HS-5 (cell line): ENCODE data around the gene CLHC1.
A peak's percentile ranks its signal among the peaks of the same experiment; 100 is the strongest.

Source experiments
- DNase-seq: peaks from one replicate; pipeline ENCODE4 v3.0.0-alpha.2; 2012; ENCODE audit warnings: low read depth

The CLHC1 gene

DNA sequence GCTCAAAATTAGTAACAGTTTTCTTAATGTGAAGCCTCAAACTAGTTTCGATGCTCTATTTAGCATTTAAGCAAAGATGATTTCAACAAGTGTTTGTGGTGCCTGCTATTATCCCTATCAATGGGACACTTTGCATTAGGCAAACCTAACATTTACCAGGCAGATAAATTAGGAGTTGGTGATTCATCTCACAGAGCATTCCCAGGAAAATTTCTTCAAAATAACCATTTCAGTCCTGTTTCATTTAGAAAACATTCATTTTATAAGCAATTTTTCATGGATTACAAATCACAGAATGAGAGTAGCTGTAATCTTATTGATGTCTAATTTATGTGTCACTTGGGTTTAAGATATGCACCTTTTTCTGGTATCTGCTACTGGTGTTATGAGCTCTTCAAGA, 62.7 kb downstream of the CLHC1 start:
- no peak for DNase-seq

DNA sequence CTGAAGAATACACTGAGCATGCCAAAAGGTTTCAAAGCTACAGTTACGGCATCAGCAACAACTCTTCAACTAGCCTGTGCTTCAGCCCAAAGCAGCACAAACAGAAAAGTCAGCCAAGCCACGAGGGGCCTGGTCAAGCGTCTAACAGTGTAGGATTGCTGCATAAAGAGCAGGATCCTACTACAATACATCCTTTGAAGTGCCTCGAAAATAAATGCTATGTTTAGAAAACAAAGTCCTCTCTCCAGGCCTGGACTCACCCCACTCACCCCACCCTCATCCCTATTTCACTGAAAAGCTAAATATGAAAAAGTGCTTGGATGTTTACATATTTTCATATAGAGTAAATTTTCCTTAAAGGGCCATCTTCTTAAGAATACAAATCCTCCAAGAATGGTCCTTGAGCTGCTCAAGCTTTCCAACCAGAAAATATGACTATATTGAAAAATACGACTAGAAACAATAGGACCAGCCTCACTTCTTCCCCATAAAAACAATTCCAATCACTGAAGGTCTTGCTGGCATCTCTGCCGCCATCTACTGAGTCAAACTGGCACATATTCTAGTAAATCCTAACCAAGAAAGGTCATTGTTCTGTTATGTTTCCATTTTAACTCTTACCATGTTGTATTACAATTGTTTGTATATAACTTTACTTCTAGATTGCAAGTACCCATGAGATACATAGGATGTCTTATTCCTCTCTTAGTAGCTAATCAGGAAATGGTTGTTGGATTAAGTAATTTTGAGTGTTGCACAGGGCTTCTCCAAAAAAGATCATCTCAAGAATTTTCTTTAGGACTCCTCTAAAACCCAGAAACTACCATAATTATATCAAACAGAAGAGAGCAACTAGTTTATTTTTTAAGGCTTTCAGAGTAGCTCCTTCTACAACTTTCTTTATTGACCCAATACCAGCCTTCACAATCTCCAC, 63.6 kb downstream of the CLHC1 start:
- peak; percentile 54 for DNase-seq

DNA sequence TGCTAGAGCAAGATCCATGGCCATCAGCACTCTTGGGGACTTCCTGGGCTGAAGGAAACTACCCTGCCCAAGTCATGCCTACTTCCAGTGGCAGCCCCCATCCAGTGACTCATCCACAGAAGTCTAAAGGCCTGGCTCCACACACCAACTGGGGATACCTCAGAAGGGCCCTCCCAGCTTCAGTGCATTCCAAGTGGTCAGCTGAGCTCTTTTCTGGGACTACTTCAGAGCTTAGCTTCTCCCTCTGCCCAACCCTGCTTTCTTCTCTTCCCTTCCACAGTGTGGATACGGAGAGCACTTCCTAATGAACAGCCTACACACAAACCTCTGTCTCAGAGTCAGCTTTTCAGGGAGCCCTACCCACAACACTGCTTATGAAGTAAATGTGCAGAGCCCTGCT, 66.5 kb downstream of the CLHC1 start:
- no peak for DNase-seq

DNA sequence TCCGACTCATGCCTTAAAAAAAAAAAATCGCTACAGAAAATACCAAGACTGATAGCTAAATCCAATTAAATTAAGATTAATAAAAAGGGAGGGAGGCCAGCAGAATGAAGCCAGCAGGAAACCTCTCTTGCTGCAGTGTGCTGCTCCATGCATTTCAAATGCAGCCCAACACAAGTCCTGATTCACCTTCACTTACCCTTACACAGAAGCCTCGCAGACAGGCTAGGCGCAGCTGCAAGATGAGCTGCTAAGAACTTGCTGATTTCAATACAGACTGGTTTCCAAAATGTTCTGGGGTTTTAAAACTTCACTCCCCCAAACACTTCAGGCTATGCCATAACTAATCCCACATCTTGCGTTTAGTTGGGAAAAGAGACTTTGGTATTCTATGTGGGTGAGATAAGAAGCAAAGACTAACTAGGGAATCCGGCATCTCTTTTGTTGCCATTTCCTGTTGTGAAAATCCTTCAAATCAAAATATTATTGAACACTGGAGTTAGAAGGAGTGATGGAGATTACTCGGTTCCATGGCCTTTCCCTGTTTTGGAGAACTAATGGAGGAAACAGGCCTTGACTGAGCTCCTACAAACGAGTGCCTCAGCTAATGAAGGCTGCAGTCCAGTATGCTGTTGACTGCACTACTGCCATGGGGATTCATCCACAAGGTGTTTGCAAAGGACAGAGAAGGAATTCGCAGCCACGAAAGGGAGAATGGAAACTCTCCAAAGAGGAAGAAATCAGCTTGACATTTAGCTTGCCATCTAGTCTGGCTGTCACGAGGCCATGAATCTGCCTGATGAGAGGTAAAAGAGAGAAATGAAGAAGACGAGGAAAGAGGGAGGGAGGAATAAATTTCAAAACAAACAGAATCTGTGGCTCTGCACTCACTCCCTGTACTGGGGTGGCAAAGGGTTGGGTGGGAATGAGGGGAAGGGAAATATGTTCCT, 67.3 kb downstream of the CLHC1 start:
- no peak for DNase-seq

DNA sequence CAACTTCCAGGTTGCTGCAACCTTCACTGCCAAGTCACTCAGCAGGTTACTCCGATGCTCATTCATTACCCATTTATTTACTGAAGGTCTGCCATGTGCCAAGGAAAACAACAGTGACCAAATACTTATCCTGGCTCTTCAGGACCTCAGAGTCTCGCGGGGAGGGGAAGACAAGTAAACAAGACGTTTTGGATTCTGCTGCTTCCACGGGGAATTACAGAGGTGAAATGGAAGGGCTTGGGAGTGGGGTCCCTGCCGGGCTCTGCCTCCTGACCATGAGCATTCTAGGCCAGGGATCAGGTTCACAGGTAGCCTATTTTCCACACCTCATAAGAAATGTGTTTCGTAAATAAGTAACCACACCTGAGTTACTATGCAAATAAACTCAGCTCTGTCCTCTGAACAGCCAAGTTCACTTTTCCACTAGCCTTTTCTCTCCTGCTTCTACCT, 68.1 kb downstream of the CLHC1 start:
- no peak for DNase-seq

DNA sequence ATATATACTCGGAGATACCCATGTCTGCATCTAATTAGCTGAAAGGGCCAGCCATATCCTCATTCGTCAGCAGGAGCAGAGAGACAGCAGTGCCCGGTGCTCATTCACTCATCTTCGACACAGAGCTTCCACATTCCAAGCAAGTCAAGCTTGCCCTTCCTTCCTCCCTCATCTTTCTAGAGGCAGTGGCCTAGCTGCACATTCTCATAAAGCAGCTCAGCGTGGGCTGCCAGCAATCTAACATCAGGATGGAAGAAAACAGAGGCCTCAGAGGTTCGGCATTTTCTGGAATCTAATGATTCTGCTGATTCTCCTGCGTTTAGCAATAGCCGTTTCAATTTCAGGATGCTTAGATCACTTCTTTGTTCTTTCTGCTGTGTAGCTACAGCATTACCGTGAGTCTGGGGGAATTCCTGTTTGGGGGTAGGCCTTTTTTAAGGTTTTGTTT, 68.8 kb downstream of the CLHC1 start:
- no peak for DNase-seq

DNA sequence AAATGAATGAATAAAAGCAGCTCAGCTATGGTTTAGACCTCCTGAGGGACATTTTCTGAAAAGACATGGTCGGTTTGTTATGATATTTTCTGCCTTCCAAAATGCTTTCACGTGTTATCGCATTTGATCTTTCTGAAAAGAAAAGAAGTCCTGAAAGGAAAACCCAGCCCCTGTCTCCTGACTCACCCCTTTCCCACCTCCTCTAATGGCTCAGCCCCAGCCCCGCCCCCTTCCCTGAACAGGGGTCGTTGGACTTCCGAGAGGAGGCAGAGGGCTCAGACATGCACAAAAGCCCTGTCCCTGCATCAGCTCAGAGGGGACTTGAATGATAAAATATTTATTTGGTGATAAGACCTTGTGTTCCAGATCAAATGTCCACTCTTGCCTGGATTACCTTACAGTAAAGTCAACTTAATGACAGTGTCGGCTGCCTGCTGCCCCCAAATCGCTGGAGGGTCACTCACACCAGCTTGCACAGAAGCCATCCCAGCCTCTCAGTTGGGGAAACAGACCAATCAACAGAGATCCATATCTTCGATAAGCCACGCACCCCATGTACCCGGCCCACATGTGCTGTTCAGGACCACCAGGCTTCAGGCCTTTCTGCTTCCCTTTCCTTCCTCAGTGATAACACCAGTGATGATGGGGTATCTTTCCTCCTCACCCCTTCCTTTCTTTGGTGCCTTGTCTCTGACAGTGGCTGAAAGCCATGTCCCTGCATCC, 69.6 kb downstream of the CLHC1 start:
- no peak for DNase-seq

DNA sequence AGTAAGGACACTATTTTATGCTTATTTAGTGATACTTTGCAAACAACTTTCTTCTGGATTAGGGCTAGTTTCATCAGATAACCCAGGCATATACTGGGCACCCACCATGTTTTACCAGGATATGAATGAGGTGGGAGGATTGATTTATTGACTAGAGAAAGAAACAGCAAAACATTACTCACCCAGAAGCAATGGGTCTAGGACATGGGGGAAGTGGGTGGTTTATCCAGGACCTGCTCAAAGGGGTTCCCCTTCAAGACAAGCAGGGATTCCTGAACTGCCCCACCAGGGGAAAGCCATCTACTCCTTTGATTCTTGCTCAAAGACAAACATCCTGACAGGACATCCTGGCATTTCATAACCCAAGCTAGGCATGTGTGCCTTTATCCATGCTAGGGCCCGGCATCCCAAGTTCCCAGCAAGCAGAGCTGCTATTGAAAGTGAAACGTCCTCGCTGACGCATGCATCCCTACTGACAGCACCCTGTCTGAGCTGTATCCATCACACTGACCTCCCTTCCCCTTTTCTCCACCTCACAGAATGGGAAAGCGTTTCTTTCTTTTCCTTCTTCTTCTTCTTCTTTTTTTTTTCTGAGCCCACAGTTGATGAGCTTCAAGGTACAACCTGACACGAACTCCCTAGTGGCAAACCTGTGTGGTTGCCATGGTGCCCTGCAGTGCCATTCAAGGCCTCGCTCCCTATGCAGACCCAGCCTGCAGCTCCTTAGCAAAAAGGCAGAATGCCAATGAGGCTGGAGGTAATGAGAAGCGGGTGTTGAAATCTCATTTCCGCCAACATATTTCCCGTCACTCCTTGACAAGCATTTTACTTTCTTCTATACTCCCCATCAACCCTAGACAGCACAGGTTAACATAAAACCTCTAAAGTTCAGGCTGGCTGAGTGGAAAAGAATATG, 70.5 kb downstream of the CLHC1 start:
- no peak for DNase-seq

DNA sequence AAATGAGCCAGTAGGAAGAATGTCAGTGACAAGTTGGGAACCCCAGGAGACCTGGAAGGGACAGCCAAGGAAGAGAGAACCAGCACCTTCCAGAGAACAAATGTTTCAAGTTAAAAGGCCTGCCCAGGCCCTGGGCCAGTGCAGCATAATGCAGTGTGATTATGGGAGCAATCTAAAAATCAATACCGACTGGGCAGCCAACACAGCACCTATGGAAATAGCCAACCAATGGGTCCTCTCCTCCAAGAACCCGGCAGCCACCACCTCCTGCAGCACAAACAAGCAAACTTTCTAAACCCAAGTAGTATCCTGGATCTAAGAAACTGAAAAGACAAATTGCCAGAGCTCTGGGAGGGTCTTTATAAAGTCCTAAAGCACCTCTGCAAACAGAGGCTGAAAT, 71.7 kb downstream of the CLHC1 start:
- DNase-seq: no peak

DNA sequence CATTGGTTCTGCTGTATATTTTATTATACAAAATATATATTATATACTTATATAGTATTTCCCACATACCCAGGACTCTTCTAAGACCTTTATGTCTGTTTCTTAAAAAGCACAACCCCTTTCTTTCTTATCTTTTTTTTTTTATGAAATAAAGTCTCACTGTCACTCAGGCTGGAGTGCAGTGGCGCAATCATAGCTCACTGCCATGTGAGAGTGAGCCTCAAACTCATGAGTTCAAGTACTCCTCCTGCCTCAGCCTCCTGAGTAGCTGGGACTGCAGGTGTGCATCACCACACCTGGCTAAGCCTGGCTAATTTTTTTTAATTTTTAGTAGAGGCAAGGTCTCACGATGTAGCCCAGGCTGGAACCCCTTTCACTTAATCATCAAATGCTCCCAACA, 72.3 kb downstream of the CLHC1 start:
- no peak for DNase-seq

DNA sequence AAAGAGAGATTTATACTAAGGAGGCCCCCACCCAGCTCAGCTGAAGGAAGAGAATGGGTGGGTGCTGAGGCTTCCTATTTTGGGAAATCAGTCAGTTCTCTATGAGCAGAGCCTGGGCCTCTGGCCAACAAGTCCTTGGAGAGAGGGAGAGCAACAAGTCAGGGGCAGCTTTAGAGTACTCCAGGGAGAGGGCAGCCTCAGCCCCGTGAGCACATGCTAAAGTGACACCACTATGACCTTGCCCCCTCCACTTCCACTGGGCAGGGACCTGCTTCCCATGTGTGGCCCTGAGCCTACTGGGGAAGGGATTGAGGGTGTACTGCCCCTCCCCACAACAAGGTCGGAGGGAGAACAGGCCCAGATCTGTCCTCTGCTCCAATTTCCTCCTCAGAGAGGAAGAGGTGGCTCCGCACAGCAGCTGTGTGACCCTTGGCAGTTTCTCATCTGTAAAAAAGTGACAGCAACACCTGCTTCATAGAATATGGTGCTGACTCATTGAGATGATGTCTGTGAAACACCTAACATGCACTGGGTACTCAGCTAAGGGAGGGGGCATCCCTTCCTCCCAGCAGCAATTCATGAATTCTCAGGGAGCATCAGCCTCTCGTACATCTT, 72.9 kb downstream of the CLHC1 start:
- DNase-seq: no peak

DNA sequence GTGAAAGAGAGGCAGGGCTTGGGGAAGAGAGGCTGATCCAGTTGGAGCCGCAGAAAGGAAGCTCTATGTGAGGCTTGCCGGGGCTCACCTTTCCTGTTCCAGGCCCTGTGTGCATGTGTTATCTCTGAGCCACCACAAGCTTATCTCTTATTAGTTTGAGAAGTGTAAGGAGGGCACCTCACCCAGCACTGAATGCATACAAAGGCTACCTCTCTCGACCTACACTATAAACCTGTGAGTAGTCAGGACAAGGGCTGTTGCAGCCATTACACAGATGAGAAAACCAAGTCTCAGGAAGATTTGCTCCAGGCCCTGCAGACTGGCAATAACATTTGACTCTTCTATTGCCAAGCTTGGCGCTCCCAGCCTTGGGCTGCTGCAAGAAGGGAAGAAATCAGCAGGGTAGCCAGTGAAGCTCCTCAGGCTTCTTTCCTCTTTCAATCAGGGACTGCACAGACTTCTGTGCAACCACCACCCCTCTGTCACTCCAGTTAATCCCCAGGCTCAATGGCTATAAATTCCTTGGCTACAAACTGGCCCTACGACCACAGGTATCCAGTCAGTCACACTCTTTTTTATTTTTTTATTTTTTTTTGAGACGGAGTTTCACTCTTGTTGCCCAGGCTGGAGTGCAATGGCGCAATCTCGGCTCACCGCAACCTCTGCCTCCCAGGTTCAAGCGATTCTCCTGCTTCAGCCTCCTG, 73.8 kb downstream of the CLHC1 start:
- DNase-seq: no peak

DNA sequence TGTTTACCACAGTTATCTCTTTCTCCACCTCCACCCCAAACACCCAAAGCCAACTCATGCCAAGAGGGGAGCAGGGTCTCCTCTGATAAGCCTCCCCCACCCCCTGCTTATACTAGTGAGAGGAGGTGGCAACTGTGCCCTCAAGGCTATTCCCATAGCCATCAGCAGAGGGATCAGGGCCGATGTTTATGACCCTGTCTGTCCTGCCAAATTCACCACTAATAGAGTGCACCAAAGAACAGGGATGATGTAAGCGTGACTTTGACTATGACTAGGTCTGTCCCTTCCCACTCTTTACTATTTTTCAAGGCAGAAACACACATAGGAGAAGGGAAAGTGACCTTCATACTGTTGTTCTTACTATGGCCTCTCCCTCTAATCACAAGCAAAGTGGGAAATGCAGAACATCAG, 74.6 kb downstream of the CLHC1 start:
- no peak for DNase-seq

DNA sequence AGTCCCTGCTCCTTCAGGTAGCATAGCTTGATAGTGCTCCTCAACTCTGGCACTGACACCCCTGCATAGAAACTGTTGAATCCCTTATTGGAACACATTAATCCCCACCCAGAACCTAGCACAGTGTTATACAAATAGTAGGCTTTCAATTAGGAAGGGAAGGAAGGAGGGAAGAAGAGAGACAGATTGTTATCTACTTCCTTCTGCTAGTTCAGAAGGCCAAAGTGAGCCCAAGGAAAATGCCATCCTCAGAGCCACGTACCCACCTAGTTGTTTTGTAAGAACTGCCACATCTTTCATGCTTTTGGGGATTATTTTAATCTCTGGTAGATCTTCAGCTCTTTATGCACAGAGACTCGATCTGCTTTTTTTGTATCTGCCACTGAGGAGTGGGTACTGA, 75.1 kb downstream of the CLHC1 start:
- no peak for DNase-seq

DNA sequence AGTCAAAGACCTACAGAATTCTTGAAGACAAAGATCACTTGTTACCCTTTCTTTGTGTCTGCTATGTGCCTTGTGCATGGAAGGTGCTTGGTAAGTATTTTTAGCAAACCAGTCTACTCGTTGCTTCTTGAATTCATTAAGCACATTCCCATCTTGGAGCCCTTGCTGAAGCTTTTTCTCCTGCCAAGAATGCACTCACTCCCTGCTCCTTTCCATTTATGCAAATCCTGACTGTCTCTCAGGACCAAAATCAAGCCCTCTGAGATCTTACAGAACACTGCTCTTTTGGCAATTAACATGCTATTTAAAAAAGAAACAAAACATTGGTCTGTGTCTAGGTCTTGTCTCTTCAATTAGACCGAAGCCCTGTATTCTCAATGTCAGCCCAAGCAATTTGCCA, 75.8 kb downstream of the CLHC1 start:
- no peak for DNase-seq

DNA sequence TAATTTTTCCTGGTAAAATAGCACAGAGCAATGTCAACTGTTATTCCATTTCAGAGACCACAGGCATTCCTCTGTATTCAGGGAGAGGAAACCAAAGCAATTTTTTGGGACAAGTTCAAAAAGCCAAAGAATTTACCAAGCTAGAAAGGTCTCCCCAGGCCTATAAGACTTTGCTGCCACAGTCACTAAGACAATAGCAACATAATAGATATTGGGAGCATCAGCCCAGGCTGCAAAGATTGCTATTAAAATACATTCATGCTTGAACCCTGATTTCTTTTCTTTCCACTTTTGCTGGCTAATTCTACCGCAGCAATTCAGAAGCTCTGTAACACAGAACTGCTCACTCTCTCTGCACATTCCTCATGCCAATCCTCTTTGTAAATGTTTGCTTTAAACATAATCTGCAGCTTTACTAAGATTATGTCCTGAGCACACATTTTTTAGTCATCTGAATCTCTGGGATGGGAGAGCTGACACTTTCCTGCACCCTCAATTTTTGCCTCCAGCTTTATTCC, 76.3 kb downstream of the CLHC1 start:
- DNase-seq: no peak

DNA sequence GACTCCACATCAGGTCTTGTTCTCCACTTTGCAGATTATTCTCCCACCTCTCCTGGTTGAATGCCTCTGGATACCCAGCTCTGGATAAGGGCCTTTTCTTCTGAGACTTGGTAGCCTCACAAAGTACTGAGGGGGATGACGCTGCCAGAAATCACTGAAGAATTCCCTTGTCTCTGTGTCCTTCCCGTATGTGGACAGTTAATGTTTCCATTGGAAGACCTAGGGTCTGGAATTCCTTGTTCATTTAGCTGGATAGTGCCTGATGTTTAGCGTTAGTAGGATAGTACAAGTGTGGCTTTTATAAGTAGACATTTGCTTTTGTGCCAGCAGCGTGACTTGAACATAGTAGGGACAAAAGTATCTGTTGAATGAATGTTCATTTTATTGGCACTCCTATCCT, 76.9 kb downstream of the CLHC1 start:
- no peak for DNase-seq

DNA sequence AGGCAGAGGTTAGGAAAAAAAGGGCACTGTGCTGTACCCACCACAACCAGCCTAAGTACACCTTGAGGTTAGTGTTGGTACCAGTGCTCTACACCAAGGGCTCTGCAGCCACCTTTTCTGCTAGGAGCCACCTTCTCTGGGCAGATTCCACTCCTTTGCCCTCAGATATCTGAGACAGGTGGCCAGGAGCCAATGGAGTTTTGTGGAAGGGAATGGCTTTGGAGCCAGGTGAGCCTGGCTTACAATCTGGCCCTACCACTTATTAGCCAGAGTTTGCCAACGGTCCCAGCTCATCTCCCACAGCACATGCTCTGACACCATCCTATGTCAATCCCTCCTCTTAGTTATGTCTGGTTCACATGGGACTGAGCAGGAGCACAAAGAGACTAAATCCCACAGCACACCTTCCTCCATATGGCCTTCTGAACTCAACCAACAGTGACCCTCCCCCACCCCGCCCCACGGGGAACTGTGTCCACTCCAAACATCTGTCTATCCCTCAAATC, 77.5 kb downstream of the CLHC1 start:
- no peak for DNase-seq

DNA sequence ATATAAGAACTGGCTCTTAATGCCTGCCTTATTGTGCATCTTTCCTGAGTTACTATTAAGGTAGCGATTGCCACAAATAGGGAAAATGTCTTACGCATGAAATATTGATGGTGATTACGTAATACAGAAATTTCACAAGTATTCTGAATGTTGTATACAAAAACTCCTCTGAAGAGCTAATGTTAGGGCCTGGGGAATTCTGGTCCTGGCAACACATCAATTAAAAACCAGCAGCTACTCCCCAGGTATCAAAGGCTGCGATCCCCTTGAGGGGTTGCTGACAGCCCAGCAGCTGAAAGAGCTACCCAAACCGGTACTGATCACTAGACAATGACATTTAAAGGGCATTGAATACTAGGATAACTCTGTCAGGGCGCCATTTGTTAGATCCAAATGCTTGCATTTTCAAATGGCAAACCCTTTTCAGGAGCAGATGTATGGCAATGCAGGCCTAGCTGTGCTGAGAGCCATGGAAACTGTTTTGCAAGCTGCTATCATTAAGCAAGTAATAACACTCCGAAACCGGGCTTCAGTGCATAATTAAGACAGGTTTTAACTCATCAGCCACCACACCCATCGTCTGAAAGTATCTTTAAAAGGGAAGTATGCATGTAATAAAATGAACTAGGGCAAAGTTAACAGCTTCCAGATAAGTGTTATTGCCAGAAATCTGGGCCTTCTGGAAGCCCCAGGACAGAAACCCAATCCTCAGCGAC, 78.4 kb downstream of the CLHC1 start:
- no peak for DNase-seq
